ENCODE results near the gene TECTA.
A peak's percentile ranks its signal among the peaks of the same experiment; 100 is the strongest.

TECTA gene

DNA sequence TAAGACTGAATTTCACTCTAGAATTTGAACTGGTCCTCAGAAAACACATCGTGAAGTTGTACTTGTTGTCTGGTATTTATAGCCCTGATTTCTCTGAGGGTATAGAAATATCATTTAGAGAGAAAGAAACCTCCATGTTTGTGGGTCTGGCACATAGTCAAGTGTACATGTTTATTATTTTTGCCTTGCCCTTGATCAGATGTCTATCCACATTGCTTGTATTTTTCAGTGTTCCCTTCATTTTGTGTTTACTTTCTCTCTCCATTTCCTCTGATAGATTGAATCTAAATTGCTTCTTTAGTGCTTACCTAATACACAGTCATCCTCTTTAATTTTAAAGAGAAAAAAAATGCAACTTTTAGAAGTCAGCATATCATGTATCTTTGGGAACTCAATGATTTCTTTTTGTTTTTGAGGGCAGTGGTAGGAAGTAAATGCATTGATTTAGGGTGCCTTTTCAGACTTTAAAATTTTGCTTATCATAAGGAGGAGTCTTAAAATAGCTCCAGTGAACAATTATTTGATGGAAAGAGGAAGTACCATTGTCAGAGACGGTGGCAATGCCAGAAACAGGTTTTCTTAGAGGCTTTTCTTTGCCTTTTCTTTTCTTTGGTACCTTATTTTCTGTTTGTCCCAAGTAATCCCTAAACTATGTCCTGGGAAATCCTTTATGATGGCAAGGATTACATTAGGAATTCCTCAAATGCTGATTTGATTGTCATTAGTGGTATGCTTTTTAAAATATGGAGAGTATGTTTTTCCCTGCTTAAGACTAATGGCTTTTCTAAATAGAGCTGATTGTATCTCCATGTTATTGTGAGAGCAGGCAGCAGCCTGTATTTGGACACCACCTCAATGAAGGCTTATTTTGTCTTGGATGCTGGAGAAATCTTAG, 29.8 kb upstream of the TECTA start:
- H3K4me3 ChIP-seq (ENCODE audit: low read depth, low read length): no peak overlapping the region
- TF ChIP-seq, protein P1, sequence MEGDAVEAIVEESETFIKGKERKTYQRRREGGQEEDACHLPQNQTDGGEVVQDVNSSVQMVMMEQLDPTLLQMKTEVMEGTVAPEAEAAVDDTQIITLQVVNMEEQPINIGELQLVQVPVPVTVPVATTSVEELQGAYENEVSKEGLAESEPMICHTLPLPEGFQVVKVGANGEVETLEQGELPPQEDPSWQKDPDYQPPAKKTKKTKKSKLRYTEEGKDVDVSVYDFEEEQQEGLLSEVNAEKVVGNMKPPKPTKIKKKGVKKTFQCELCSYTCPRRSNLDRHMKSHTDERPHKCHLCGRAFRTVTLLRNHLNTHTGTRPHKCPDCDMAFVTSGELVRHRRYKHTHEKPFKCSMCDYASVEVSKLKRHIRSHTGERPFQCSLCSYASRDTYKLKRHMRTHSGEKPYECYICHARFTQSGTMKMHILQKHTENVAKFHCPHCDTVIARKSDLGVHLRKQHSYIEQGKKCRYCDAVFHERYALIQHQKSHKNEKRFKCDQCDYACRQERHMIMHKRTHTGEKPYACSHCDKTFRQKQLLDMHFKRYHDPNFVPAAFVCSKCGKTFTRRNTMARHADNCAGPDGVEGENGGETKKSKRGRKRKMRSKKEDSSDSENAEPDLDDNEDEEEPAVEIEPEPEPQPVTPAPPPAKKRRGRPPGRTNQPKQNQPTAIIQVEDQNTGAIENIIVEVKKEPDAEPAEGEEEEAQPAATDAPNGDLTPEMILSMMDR (conservative IDR thresholded peaks at IDR 0.05; ENCODE audit: low read depth, low read length): no peak
- DNase-seq (ENCODE audit: low read depth): peak; percentile 62

DNA sequence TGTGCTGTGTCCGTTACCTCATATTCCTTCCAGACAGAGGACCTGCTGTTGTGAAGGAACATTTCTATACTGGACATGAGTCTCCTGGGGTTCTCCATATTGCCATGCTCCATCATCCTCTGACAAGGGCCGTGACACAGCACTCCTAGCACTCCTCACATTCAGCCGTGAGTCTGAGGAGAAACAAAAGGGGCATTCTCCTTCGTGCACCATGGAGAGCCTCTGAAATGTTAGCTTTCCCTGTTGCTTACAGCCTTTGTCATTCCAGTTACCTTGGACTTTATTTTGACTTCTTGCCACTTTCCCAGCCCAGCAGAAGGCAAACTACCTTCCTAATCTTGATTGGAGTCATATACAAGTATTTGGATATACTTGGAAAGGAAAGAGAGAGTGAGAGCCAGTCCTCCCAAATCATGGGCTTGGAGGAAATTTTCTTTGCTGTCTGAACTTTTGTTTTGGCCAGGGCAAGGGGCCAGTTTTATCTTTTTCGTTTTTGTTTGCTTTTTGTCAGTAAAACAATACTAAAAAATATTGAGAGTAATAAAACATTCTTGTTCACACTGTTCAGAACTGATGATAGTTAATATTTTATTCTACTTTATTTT, 29.1 kb upstream of the TECTA start:
- TF ChIP-seq, protein P1 (conservative IDR thresholded peaks at IDR 0.05; ENCODE audit: low read depth, low read length): no peak
- DNase-seq (ENCODE audit: low read depth): no peak
- H3K4me3 ChIP-seq (ENCODE audit: low read depth, low read length): no peak overlapping the region

DNA sequence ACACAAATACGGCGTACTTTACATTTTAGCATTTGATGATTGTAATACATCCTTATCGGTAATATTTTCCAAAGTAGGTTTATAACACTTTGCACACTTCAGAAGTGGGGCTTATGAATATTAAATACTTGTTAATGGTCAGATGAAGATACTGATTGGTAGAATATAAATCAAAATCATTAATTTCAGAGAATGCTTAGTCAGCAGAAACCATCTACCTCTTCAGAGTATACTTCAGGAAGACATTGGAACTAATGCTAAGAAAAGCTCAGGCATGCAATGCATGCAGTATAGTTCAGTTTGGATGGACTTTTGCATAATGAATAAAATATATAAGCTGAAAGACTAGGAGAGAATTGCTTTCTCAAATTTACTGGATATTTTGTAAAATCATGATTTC, 19.7 kb upstream of the TECTA start:
- H3K4me3 ChIP-seq (ENCODE audit: low read depth, low read length): no peak overlapping the region
- DNase-seq (ENCODE audit: low read depth): no peak
- TF ChIP-seq, protein P1 (conservative IDR thresholded peaks at IDR 0.05; ENCODE audit: low read depth, low read length): no peak

DNA sequence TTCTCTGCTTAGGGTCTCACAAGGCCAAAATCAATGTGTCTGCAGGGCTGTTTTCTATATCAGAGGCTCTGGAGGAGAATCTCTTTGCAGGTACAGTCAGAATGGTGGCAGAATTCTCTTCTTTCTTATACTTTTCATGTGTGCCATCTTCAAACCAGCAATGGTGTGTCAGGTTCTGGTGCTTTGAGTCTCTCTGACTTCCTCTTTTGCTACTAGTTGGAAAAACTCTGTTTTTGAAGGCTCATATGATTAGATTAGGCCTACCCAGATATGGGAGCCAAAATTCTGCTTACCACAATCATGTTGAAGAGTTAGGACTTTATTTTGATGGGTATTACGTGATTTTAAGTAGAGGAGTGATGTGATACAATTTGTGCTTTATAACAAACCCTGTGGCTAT, 18.8 kb upstream of the TECTA start:
- DNase-seq (ENCODE audit: low read depth): no peak
- no peak overlapping the region for H3K4me3 ChIP-seq (ENCODE audit: low read depth, low read length)
- TF ChIP-seq, protein P1 (conservative IDR thresholded peaks at IDR 0.05; ENCODE audit: low read depth, low read length): no peak

DNA sequence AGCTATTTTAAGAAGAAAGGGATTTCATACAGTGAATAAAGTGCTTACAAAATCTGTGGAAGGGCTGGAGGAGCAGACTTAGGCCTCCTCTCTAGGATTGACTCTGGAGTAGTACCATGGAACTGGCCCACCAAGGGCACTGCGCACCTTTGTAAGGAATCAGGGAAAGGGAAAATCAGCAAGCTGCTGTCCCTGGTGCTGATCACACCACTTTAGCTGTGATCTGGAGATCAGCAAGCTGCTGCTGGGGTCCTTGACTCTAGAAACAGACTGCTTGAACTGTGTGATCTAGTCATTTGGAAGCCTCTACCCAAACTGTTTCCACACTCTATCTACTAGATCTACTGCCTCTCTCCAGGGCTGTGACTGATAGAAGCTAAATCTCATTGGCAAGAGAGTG, 18.4 kb upstream of the TECTA start:
- TF ChIP-seq, protein P1 (conservative IDR thresholded peaks at IDR 0.05; ENCODE audit: low read depth, low read length): no peak
- H3K4me3 ChIP-seq (ENCODE audit: low read depth, low read length): no peak overlapping the region
- peak; percentile 22 for DNase-seq (ENCODE audit: low read depth)

DNA sequence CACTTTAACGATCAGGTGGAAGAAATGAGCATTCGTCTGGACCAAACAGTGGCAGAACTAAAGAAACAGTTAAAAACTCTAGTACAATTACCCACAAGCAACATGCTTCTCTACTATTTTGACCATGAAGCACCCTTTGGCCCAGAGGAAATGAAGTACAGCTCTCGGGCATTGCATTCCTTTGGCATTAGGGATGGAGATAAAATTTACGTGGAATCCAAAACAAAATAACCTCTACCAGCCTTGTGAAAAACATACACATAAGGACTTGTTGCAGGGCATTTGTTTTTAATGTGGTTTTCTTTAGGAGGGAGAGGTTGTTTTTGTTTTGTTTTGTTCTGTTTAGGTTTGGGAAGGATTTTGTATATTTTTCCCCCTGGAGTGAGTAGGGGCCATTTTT, 14.2 kb upstream of the TECTA start:
- TF ChIP-seq, protein P1 (conservative IDR thresholded peaks at IDR 0.05; ENCODE audit: low read depth, low read length): no peak
- no peak overlapping the region for H3K4me3 ChIP-seq (ENCODE audit: low read depth, low read length)
- DNase-seq (ENCODE audit: low read depth): peak; percentile 40
